Suppressor macrophage treated with lipopolysaccharide for 4 hours (primary cell): ENCODE results near the gene PKIG.

Experiments
- DNase-seq: peaks from one replicate; pipeline ENCODE4 v3.0.0-alpha.2; 2020

Gene PKIG

DNA sequence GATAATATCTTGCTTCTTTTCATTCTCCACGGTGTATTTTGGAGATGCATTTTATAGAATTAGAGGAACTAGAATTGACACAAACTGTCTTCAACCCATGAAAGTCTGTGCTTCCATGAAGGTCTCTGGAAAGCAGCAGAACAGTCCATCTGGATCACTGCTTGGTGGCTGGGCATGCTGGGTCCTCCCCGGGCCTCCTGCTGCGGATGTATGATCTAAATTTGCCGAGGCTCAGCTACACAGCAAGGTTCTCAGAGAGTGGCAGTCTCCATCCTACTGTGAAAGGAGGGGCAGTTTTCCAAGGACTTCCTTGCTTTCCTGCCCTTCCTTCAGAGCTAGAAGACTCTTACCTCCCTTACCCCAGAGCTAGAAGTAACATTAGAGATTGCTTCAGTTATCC lies 15.1 kb downstream of the PKIG start:
- DNase-seq: no peak

DNA sequence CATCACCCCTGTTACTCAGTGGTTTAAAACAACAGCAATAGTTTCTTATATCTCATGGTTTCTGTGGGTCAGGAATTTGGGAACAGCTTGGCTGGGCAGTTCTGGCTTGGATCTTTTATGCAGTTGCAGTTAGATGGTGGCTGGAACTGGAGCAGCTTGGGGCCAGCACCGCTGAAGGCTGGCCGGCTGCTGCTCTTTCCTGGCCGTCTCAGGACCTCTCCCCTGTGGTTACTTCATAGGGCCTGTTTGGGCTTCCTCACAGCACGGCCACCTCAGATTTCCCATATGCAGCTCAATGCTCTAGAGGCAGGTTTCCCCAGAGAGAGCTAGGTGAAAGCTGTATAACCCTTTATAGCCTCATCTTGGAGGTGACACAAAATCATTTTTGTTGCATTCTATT lies 15.6 kb downstream of the PKIG start:
- DNase-seq: no peak

DNA sequence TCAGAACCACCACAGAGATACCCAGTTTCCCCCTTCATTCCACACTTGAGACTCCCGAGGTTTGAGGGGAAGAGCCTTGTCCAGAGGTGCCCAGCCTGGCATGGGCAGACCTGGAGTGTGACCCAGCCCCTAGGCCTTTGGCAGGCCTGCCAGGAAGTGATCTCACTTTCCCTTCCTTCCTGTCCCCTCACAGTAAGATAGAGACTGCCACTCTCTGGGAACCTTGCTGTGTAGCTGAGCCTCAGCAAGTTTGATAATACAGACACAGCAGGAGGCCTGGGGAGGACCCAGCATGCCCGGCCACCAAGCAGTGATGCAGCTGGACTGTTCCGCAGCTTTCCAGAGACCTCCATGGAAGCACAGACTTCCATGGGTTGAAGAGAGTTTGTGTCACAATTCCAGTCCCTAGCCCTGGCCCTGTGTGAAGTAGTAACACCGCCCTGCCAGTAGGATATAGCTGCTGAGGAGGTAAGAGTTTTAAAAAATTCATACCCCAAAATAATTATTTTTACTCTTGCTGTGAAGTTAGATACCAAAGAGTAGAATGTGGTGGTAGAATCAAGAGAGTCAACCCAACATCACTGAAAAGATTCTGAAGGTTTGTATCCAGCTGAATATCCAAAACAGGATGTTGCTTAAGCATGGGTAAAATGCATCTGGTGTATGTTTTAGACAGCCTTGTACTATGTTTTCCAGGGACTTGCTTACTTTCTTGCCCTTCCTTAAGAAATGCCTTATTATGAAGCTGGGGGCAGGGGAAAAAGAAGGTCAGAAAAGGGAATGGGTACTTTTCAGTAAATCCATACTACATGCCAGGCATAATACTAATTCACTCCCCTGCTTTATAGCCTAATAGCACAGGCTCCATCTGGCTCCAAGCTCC lies 16.3 kb downstream of the PKIG start:
- no peak for DNase-seq

DNA sequence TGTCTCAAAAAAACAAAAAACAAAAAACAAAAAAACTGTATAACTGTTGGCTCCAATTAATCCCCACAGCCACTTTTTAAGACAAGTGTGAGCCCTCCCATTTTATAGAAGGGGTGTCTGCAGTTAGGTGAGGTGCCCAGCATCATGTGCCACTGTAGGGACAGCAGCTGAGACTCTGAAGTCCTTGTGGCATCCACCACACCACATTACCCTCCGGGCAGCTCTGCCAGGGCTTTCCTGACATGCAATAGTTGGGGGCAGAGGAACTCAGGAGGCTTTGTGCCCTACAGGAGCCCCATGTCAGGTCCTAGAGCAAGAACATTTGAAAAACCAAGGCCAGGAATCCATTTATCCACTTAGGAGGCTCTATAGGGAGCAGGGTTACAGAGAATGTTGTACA lies 17.3 kb downstream of the PKIG start:
- no peak for DNase-seq

- DNase-seq: no peak
These were observed 17.9 kb downstream of the PKIG start for GRCh38 chr20:44600301-44600700.

DNA sequence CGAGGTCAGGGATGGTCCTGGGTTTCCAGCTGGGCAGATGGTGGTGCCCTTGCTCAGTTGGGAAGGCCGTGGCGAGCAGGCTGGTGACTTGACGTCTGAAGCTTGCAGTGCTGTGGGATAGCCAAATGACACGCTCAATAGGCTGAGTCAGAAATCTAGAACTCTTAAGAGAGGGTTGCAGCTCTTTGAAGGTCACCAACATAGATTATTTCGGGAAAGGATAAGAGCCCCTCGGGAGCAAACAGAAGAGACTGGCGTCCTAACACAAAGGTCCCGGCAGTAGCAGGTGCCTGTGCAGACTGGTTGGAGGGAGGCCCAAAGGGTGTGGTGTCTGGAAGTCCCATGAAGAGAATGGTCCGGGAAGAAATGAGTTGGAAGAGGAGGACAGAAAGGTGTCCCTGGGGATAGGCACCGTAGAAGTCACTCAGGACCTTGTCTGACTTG lies 18.4 kb downstream of the PKIG start:
- no peak for DNase-seq

GRCh38 chr20:44601236-44601671 lies 18.9 kb downstream of the PKIG start:
- no peak for DNase-seq

DNA sequence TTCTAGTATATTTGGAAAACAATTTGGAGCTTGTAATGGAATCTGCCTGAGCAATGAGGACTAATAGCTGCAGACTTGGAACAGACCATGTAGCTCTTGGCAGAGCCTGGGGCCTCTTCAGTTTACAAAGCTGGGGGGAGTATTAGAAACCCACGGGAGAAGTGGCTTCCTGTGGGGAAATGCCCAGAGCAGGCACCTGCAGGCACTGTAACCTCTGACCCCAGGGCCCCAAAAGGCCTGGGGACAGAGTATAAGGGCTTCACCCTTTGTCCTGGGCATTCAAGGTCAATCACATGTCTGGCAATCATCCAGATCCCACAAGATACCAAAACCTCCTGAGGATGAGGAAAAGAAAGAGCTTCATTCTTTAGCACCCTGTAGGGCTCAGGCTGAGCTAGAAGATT lies 19.4 kb downstream of the PKIG start:
- DNase-seq: no peak

DNA sequence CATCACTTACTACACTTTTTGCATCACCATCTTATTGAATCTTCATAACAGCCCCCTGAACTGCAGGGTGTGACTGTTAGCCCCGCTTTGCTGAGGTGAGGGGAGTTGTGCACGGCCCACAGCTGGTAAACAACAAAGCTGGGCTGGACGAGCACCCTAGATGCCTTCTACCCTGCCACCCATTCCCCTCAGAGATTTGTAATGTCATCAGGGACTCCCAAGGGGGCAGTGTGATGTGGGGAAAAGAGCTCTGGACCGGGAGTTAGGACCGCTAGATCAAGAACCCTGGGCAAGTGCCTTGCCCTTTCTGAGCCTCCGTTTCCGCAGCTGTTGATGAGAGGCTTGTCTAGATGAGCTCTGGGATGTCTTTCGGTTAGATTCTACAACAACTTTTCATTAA lies 20.9 kb downstream of the PKIG start:
- DNase-seq: no peak

- DNase-seq: no peak
These were observed 24.5 kb downstream of the PKIG start for GRCh38 chr20:44606725-44607441.

GRCh38 chr20:44609006-44609515 lies 26.7 kb downstream of the PKIG start:
- DNase-seq: no peak

GRCh38 chr20:44609516-44610312 lies 27.3 kb downstream of the PKIG start:
- DNase-seq: peak; percentile 89

DNA sequence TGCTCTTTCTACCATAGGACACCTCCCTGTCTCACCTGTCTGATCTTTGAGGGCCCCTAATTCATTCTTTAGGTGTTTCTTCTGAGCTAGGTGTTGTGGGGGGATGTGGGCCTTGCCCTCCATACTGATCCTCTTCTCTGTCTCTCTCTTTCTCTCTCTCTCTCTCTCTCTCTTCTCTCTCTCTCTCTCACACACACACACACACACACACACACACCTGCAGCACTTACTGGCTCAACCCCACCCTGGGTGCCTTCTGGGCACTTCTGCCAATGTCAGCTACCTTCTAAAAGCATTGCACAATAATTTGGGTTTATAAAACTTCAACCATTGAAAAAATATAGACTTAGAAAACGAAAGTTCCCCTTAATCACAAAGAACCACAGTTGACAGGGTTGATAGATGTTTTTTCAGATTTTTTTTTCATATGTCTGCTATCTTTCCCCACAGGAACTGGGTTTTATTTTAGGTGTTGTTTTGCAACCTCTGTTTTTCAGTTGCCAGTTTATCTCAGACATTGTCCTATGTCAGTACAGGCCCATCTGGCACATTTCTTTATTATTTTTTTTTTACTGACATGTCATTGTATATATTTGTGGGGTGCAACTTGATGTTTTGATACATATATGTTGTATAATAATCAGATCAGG lies 28.1 kb downstream of the PKIG start:
- no peak for DNase-seq

GRCh38 chr20:44613575-44613974 lies 31.2 kb downstream of the PKIG start:
- no peak for DNase-seq

DNA sequence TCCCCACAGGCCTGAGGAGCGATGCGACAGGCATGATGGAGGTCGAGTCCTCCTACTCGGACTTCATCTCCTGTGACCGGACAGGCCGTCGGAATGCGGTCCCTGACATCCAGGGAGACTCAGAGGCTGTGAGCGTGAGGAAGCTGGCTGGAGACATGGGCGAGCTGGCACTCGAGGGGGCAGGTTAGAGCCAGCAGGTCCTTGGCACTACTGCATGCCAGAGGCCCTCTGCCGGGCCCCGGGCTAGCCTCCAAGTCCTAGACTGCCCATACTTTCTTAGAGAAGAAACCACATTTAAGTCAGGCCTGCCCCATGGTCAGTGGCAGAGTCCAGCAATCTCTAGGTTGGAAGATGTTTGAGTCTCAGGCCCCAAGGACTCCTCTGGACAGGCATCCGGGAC lies 32.1 kb downstream of the PKIG start:
- no peak for DNase-seq

- DNase-seq: peak; percentile 32
These were observed 32.9 kb downstream of the PKIG start for GRCh38 chr20:44615169-44615791.

- no peak for DNase-seq
These were observed 33.7 kb downstream of the PKIG start for GRCh38 chr20:44615876-44616603.

DNA sequence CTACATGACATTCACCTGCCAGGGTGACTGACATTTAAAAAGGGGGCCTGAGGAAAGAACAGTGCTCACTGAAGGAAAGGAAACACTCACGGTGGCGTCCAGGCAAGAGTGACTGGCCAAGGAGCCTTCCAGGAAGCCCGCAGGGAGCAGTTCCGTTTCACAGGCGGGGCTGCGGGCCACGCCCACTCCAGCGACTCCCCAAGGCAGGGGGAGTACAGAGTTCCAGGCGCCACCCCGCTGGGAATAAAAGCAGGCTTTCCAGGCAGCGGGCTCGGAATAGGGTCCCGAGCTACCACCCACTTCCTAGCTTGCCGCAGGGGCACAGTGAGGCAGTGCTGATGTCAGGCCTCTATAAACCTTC lies 34.2 kb downstream of the PKIG start:
- no peak for DNase-seq

DNA sequence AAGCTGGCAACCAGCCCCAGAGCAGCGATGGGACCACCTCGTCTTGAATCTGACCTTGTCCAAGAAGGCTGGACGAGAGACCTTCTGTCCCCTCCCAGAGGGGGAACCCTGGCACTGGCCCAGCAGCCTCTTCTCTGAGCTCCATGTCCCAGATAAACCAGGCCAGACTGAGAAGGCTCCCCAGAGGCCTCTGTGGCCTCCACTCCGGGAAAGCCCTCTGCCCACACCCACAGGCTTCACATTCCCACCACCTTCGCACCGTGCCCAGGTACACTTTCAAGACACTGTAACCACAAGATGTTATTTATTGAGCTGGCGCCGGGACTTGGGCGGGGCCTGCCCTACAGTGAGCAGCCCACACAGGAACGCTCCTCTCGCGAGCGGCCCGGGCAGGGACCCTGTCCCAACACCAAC lies 35.9 kb downstream of the PKIG start:
- DNase-seq: no peak

DNA sequence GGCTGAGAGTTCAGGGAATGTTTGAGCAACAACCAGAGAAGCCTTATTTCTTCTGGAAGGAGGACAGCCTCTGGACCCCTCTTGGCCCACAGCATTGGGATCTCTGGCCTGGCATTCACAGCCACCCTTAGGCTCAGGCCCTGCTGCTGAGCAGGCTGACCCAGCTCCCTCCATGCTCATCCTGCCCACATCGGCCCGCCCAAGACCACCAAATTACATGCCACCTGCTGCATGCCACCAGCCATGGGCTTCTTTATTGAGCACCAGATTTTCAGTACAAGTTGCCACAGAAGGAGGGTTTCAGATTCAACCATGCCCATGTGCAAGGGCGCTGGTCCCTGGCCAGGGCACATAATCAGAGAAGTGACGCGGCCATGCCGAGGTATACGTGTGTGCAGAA lies 36.9 kb downstream of the PKIG start:
- no peak for DNase-seq

GRCh38 chr20:44620030-44620429 lies 37.7 kb downstream of the PKIG start:
- DNase-seq: no peak

GRCh38 chr20:44621325-44621724 lies 38.9 kb downstream of the PKIG start:
- no peak for DNase-seq
